Measurements from ENCODE around the gene IGSF8.

Gene IGSF8, protein sequence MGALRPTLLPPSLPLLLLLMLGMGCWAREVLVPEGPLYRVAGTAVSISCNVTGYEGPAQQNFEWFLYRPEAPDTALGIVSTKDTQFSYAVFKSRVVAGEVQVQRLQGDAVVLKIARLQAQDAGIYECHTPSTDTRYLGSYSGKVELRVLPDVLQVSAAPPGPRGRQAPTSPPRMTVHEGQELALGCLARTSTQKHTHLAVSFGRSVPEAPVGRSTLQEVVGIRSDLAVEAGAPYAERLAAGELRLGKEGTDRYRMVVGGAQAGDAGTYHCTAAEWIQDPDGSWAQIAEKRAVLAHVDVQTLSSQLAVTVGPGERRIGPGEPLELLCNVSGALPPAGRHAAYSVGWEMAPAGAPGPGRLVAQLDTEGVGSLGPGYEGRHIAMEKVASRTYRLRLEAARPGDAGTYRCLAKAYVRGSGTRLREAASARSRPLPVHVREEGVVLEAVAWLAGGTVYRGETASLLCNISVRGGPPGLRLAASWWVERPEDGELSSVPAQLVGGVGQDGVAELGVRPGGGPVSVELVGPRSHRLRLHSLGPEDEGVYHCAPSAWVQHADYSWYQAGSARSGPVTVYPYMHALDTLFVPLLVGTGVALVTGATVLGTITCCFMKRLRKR

DNA sequence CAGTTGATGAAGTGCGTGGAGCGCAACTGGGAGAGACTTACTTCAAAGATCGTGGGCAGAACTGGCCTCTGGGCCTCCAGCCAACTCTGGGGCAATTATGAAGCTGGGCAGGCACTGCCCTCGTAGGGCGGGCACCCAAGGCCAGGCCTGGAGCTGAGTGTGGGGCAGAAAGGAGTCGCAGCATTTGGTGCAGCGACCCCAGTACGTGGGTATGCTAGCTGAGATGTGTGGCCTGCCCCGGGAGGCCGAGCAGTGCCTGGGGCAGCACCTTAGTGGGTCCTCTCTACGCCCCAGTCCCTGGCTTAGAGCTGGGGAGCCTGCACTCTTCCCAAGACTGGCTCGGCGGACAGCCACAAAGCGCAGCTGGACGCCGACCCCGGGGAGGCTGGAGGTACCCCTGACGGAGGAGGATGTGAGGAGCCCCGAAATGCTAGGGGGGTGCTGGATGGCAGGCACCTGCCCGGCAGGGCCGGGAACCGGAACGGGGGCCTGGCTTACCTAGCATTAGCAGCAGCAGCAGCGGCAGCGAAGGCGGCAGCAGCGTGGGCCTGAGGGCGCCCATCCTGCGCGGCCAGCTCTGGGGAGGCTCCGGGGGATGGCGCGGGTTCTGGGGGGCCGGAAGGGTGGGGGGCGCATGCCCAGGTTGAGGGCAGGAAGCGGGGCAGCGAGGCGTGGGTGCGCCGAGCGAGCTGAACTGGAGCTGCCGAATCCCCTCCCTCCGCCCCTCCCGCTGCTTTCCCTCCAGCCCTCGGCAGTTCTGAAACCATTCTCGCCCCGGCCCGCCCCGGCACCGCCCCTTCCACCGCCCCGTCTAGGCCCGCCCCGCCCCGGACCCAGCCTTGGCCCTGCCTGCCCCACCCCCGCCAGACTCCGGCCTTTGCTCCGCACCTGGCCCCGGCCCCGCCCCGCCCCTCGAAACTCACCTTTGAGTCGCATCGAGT is at the start of gene IGSF8:
TSS of gene IGSF8 (minus strand) at position 709 of the 941 bp plus-strand sequence. CDS start at position 562, 147 bp downstream.
- peak; percentile 89 for DNase-seq (ENCODE audit: low read depth in 2 of 2)

DNA sequence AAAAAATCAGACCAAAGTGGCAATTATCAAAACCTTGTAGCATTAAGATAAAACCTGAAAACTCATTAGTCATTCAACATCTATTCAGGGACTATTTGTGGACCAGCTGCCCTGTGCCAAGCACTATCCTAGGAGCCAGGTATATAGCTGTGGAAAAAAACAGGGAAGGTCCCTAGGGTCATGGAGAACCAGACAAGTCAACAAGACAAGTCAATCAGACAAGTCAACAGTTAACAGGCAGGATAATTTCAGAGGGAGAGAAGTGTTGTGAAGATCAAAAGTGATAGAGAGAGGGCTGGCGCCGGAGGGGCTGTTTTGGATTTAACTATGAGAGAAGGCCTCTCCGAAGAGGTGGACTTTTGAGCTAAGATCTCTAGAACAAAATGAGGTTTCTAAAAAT is 49.7 kb upstream of the IGSF8 start:
- no peak for DNase-seq (ENCODE audit: low read depth in 2 of 2)

DNA sequence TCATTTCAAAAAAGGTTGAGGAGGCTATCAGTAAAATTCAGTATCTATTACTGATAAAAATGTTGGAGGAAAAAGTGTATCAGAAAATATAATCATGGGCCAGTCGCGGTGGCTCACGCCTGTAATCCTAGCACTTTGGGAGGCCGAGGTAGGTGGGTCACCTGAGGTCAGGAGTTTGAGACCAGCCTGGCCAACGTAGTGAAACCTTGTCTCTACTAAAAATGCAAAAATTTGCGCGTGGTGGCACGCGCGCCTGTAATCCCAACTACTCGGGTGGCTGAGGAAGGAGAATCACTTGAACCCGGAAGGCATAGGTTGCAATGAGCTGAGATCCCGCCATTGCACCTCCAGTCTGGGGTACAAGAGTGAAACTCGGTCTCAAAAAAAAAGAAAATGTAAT is 47.7 kb upstream of the IGSF8 start:
- no peak for DNase-seq (ENCODE audit: low read depth in 2 of 2)

DNA sequence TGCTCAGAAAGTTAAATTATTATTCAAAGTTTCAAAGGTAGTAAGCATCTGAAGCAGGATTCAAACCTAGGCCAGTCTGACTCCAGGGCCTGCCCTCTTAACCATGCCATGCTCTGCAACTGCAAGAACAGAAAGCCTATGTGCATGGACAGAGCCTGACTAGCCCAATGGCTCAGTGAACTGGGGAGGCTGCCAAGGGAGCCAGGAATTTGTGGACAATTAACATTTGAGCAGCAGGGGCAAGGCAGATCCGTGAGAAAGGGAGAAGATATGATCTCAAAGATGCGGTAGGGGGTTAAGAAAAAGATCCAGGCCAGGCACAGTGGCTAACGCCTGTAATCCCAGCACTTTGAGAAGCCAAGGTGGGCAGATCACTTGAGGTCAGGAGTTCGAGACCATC is 46.5 kb upstream of the IGSF8 start:
- DNase-seq (ENCODE audit: low read depth in 2 of 2), result no peak

DNA sequence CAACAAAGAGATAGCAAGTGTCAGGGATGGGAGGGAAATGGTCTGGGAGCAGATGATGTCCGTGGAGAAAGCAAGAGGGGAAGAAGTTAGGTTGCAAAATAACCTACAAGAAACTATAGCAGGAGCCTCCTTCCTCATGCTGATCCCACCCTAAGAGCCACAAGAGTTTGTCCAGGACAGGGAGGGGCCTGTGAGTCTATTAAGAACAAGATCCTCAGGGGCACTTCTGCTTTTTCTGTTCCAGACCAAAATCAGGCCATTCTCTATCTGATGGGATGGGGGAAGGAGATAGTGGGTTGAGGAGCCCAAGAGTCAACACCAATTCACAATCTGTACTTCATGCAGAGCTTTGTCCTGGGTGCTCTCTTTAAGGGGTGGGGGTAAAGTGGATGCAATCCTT is 45.3 kb upstream of the IGSF8 start:
- DNase-seq (ENCODE audit: low read depth in 2 of 2), result no peak

DNA sequence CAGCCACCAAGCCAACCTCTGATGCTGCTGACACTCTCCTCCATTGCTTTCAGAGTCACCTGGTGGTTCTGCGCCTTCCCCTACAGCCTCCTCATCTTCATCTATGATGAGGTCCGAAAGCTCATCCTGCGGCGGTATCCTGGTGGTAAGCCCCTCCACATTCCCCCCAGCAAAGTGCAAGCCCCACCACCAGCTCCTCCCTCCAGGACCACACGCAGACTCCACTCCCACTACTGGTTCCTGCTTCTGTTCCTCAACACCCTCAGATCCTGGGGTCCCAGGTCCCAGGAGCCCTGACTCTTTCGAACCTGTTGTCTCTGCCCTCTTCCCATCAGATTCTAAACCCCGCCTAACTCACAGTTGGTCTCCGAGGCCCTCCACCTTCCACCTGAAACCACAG is 41.4 kb upstream of the IGSF8 start:
- no peak for DNase-seq (ENCODE audit: low read depth in 2 of 2)

DNA sequence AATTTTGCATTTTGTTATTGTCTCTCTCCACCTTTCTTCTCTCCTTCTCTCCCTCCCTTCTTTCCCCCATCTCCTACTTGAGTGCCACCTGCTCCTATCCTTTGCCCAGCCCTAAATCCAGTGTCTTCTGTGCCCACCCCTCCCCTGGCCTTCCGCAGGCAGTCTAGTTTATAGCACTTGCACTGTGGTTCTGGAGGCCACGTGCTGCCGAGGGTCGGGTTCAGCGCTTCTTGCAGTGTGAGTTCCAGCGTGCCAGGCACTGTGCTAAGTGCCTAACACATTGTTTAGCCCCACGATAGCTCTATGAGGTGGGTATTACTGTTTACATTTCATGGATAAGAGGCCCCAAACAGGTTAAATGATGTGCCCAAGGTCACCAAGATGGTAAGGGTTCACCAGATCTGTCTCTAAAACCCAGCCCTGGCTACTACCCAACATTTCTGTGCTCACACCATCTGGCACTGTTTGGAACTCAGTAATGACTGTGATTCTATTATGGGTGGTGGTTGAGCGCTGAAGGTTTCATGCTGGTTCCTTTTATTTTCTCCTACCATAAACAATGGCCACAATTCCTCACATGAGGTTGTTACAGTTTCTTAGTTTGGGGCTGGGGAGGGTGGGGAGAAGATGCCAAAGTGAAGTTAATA is 38.9 kb upstream of the IGSF8 start:
- no peak for DNase-seq (ENCODE audit: low read depth in 2 of 2)

DNA sequence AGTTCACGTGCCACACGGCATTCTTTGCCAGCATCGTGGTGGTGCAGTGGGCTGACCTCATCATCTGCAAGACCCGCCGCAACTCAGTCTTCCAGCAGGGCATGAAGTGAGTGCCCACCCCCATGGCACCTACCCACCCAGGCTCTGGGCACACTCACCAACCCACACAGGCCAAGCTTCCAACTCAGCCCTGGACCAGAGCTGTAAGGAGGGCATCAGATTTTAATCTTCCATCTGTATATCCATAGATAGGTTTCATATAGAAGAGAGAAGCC is 38.4 kb upstream of the IGSF8 start:
- DNase-seq (ENCODE audit: low read depth in 2 of 2), result no peak

DNA sequence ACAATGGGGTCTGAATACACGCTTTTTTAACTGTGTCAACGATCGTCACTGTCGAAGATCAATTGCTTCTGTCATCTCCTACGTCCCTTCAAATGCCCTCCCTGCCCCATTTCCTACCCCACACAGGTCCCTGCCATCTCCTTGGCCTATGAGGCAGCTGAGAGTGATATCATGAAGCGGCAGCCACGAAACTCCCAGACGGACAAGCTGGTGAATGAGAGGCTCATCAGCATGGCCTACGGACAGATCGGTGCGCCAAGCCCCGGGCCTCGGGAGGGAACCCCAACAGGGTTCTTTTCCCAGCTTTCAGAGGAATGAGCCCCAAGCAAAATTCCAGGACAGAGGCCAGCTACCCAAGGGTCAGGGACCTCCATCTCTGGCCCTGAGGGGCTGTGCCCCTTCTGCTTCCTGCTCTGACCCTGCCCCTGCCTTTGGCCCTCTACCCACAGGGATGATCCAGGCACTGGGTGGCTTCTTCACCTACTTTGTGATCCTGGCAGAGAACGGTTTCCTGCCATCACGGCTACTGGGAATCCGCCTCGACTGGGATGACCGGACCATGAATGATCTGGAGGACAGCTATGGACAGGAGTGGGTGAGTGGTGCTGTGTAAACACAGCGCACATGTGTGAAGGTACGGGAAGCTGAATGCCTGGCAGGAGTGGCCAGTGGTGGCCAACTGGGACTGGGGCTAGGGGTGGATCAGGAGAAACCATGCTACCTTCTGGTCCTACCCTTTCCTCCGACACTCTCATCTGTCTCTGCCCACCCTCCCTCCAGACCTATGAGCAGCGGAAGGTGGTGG is 37.9 kb upstream of the IGSF8 start:
- no peak for DNase-seq (ENCODE audit: low read depth in 2 of 2)

DNA sequence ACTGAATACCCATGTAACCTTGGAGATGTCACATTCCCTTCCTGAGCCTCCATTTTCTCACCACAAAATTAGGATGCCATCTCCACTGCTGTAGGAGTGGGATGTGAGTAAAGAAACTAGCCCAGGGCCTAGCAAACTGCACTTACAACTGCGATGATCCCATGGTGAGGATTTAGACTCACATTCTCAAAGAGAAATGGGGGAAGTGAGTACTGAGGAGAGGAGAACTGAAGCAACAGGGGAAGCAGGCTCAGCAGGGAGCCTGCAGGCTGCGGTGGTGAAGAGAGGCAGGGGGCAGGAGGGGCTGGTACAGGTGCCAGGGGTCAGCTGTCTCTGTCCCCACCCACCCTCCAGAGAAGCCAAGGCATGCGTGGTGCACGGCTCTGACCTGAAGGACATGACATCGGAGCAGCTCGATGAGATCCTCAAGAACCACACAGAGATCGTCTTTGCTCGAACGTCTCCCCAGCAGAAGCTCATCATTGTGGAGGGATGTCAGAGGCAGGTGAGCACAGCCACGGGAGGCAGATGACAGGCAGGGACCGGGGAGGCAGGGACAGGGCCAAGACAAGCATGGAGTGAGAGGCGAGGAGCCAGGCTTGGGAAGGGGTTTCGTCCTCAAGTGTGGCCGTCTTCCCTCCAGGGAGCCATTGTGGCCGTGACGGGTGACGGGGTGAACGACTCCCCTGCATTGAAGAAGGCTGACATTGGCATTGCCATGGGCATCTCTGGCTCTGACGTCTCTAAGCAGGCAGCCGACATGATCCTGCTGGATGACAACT is 36.6 kb upstream of the IGSF8 start:
- DNase-seq (ENCODE audit: low read depth in 2 of 2), result no peak

DNA sequence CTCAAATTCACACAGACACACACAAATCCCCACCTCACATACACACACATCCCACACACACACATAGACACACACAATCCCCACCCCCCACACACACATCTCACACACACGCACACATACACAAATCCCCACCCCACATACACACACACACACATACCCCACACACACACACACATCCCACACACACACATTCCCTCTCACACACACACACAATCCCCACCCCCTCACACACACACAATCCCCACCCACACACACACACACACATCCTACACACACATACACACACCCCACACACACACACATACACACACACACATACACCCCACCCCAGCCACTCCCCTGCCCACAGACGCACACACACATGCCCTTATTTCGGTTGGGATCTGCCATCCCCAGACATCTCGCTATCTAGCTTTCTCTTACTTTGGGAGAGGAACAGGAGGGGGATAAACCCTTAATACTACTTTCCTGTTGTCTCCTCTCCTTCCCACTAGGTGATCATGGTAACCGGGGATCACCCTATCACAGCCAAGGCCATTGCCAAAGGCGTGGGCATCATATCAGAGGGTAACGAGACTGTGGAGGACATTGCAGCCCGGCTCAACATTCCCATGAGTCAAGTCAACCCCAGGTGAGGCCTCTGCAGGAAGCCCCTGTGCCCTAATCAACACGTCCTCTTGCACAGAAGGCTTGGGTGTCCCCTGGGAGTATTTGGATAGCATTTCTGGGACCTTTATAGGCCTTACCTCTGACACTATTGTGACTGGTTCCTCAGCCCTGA is 35.8 kb upstream of the IGSF8 start:
- no peak for DNase-seq (ENCODE audit: low read depth in 2 of 2)

DNA sequence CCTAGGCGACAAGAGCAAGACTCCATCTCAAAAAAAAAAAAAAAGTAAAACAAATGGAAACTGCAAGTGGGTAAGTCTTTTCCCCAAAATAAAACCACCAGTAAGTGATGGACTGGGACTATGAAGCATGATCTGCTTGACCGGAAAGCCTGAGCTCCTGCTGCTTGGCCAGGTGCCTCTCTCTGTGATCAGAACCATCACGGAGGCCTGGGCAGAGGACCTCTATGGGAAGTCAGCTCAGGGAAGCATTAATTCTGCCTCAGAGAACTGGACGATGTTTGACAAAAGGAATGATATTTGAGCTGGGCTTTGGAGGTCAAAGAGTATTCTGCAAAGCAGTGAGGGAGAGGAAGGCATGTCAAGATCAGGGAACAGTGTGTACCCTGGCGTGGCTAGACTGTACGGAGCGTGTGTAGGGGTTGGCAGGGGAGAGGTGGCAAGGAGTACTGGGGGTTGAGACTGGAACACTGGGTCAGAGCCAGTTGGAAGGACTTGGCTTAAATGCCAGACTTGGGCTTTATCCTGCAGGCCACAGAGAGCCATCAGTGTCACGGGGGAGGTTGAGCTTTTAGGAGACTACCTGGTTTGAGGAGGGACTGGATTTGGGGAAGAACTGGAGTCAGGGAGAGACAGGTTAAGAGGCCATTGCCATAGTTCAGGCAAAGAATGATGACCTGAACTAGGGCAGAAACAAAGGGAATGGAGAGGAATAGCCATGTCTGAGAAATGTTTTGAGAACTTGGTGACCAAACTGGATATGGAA is 33.6 kb upstream of the IGSF8 start:
- DNase-seq (ENCODE audit: low read depth in 2 of 2), result no peak

DNA sequence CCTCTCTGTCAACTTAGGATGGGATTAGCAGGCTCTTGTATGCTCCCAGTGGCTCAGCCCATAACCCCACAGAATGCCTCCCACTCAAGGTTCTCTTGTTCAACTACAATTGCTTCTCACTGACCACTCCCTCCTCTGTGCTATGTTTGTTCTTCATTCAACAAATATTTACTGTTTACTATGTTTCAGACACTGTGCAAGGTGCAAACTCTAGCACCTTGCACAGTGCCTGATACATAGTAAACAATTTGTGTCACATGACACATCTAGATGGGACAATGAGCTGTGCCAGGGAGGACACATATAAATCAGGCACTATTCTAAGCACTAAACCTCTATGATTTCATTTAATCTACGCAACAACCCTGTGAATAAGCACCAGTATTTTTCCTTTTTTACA is 32.5 kb upstream of the IGSF8 start:
- DNase-seq (ENCODE audit: low read depth in 2 of 2), result no peak

DNA sequence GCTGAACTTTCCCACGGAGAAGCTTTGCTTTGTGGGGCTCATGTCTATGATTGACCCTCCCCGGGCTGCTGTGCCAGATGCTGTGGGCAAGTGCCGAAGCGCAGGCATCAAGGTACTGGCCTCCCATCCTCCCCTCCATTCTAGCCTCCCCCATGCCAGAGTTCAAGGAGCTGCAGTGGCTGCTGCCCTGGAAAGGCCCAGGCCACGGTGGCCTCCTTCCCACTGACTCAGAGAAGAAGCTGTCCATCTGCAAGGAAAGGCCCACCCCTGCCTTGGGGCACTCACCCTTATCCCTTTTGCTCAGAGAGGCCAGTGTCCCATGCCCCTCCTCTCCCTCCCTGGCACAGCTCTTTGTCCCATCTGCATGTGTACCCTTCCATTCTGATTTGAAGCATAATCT is 32.1 kb upstream of the IGSF8 start:
- no peak for DNase-seq (ENCODE audit: low read depth in 2 of 2)

DNA sequence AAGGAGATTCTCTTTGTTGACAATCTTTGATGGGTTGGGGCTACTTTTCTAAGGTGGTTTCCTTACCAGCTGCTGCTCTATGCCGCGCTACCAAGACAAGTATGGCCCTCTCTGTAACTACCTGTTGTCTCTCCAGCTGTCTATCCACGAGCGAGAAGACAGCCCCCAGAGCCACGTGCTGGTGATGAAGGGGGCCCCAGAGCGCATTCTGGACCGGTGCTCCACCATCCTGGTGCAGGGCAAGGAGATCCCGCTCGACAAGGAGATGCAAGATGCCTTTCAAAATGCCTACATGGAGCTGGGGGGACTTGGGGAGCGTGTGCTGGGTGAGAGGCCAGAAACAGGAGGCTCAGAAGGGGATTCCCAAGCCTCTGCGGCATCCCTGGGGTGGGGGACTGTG is 31.5 kb upstream of the IGSF8 start:
- no peak for DNase-seq (ENCODE audit: low read depth in 2 of 2)

DNA sequence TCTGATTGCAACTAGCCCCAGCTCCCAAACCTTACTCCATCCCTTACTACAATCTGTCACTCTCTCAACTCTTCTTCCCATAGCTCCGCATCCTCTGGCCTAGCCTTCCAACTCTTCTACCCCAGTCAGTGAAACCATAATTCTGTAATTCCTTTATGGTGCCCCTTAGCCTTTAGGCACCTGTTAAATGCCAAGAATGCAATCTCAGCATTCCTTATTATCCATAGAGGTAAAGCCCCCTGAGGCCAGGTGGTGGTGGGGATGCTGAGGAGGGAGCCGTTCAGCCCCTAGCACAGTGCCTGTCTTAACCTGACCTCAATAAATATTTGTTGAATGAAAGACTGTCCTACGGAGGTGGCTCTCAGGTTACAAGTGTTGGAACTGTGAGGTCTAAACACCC is 31.1 kb upstream of the IGSF8 start:
- DNase-seq (ENCODE audit: low read depth in 2 of 2), result no peak

DNA sequence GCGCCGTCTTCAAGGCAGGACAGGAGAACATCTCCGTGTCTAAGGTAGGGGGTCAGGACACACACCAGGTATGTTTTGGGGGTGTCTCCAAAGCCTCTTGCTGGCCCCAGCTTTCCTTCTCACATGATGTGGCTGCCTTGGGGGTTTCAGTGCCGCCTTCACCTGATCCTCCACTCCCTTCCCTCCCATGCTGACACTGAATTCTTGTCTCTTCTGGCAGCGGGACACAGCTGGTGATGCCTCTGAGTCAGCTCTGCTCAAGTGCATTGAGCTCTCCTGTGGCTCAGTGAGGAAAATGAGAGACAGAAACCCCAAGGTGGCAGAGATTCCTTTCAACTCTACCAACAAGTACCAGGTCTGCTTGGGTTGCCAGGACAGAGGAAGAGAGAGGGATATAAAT is 30.6 kb upstream of the IGSF8 start:
- no peak for DNase-seq (ENCODE audit: low read depth in 2 of 2)

DNA sequence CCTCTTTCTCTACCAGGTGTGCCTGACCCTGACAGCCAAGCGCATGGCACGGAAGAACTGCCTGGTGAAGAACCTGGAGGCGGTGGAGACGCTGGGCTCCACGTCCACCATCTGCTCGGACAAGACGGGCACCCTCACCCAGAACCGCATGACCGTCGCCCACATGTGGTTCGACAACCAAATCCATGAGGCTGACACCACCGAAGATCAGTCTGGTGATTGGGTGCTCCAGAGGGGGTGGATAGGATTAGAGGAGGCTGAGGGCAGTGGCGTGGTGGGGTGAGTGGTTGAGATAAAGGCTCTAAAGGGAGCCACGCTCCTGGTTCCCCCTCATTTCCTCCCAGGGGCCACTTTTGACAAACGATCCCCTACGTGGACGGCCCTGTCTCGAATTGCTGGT is 30.2 kb upstream of the IGSF8 start:
- no peak for DNase-seq (ENCODE audit: low read depth in 2 of 2)
